Measurements from ENCODE around the gene PSENEN. TPM values are rescaled to one million over a fixed set of nuclear protein-coding genes. Genes with fewer than 3 reads are reported as not detected.

The PSENEN gene
- total and polyA plus RNA-seq, 9 of the 15 experiments (the other 6 are each of a cell fraction or from before 2014, with no cell fraction given): 34.5 to 299 (median 61.1) TPM

DNA sequence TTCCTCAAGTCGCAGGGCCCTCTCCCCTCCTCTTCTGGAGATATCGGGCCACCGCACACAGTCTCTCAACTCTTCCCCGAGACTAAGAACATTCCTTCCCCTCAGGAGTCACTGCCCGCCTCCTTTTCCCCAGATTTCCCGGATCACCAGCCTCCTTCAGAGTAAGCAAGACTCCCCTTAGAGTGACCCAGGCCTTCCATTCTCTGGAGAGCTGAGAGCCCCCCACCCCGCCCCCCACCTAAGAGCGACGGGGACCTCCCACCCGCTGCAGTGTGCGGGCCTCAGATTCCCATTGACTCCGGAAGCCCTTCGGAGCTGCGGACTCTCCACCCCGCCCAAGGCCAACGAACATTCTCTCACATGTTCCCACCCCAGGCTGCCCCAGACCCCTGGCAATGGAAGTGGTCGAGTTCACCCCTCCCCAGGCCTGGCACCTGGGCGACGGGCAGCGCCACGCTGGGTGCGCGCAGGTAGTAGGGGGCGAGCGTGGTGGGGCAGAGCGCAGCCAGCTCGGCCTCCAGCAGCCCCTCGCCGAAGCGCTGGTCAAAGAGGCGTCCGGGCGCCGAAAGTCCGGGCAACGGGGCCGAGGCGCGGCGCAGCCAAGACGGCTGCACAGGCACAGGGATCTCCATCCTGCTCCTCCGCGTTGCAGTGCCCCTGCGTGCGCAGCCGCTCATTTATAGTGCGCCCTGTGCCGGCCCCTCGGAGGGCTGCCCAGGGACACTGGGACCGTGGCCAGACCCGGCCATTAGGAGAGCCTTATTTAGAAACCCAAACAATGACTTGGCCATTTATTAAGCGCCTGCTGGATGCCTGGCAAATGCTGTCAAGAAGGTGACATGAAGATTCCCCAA, 11.2 kb downstream of the PSENEN start, which contains the start of gene HSPB6:
Gene HSPB6 (minus strand): TSS at position 653 of the 854 bp plus-strand sequence. CDS start 21 bp downstream, at position 632.
- H3K4me3 ChIP-seq: peak within 1 kb of the TSS; percentile 80
- H2AFZ ChIP-seq (ENCODE audit: low read depth, low read length): peak within 1 kb of the TSS; percentile 56
- H3K79me2 ChIP-seq (ENCODE audit: control insufficient read depth, insufficient read depth, low read length): peaks cover 17% of the 10 kb centered on the region
- FAIRE-seq (no peak), ATAC-seq (no peak), DNase-seq (ENCODE audit: extremely low read depth in 1 of 4, low spot score in 3 of 4) (no peak)
- peaks cover 35% of the 10 kb centered on the region; the same call in 2 of the 3 replicates for H3K36me3 ChIP-seq (ENCODE audit: control insufficient read depth, insufficient read depth, low read length)
- no peaks in the 10 kb centered on the region for H3K27me3 ChIP-seq (ENCODE audit: control insufficient read depth in 2 of 2, insufficient read depth in 2 of 2, low read length in 2 of 2)
- H3K9me3 ChIP-seq (replicated peaks; ENCODE audit: control insufficient read depth, insufficient read depth, low read depth, low read length): no peaks in the 10 kb centered on the region; the same call in 1 of the 2 replicates
- CTCF ChIA-PET (ENCODE audit: low intra/inter-chr PET ratio): no interaction called here
- peaks cover 13 to 41% of the 10 kb centered on the region in 2 experiments for H3K4me1 ChIP-seq (replicated peaks in 1 of 2; ENCODE audit: control insufficient read depth in 2 of 2, insufficient read depth in 2 of 2, low read length in 2 of 2)
- WGBS (ENCODE audit: insufficient coverage, low coverage, missing lambda C conversion rate): 89% methylated on average over 31 of the region's 52 CpGs
- no TSS peak for BruUV-seq (replicated peaks)
- peak within 1 kb of the TSS; percentile 83 for H3K27ac ChIP-seq (ENCODE audit: extremely low read depth, low read depth, low read length)
- peak; percentile 97 for TF ChIP-seq ZKSCAN8 (CRISPR knock-in tag; IDR thresholded peaks at IDR 0.05)
- TF ChIP-seq, protein P1, sequence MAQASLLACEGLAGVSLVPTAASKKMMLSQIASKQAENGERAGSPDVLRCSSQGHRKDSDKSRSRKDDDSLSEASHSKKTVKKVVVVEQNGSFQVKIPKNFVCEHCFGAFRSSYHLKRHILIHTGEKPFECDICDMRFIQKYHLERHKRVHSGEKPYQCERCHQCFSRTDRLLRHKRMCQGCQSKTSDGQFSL (CRISPR knock-in tag; IDR thresholded peaks at IDR 0.05): no peak
- TF ChIP-seq, protein P1 (tag; IDR thresholded peaks at IDR 0.05): no peak
- no peak for TF ChIP-seq ZKSCAN3 (CRISPR knock-in tag; IDR thresholded peaks at IDR 0.05)
- no peak for TF ChIP-seq MTF1 (CRISPR knock-in tag; IDR thresholded peaks at IDR 0.05; ENCODE audit: borderline replicate concordance)
- peak; percentile 39; the same call in 1 of the 2 replicates for TF ChIP-seq KAT7 (CRISPR knock-in tag; IDR thresholded peaks at IDR 0.05; ENCODE audit: borderline replicate concordance)
- peak; percentile 61 for TF ChIP-seq POLR2G (IDR thresholded peaks at IDR 0.05; ENCODE audit: low read depth, low read length)
- peak; percentile 21 for TF ChIP-seq SRSF7 (optimal IDR thresholded peaks at IDR 0.05; ENCODE audit: low read depth, low read length)
- TF ChIP-seq RBFOX2 (IDR thresholded peaks at IDR 0.05; ENCODE audit: low read depth, low read length): peak; percentile 52
- peak; percentile 92 for TF ChIP-seq HNRNPL (IDR thresholded peaks at IDR 0.05; ENCODE audit: low read depth, low read length)
- no peak for TF ChIP-seq ZNF764 (CRISPR knock-in tag; IDR thresholded peaks at IDR 0.05; ENCODE audit: low read depth)
- H3K4me2 ChIP-seq (ENCODE audit: insufficient read depth, low read length): peak within 1 kb of the TSS; percentile 67
- H4K20me1 ChIP-seq (replicated peaks; ENCODE audit: control insufficient read depth, insufficient read depth, low read length): no peaks in the 10 kb centered on the region; the same call in 1 of the 2 replicates
- in situ Hi-C loops (cut with MboI) (no loop called here), intact Hi-C loops (cut with micrococcal nuclease) (no loop called here)
- peak within 1 kb of the TSS; percentile 73 to 93 for H3K9ac ChIP-seq (ENCODE audit: insufficient read depth in 1 of 2, low read depth in 2 of 2, low read length in 2 of 2)
- H3K9me1 ChIP-seq (ENCODE audit: control insufficient read depth, insufficient read depth, low read length): no peaks in the 10 kb centered on the region
- POLR2A ChIA-PET: interaction anchor here (0.5 to 2.2 kb wide), 4 partner anchors 9 to 784 kb away, joined by 3 to 12 read pairs (median 4); partner anchors contain the start of gene LIN37
